ENCODE measurements around the gene SHISA9.

The SHISA9 gene

GRCh38 chr16:12901204-12901596 lies 198 bp upstream of the SHISA9 start:
- no peak overlapping the region for H3K4me2 ChIP-seq (ENCODE audit: low read length)
- no peaks in the 10 kb centered on the region for H4K20me1 ChIP-seq (ENCODE audit: insufficient read depth, low read length)
- no peak overlapping the region for H3K27ac ChIP-seq (ENCODE audit: low read length)
- H3K9me3 ChIP-seq (ENCODE audit: insufficient read depth, low read length) = no peaks in the 10 kb centered on the region
- H3K36me3 ChIP-seq (replicated peaks; ENCODE audit: low read depth, low read length) = no peaks in the 10 kb centered on the region
- no peaks in the 10 kb centered on the region for H3K27me3 ChIP-seq (ENCODE audit: low read depth, low read length)
- H3K4me3 ChIP-seq (ENCODE audit: low read length) = no peak overlapping the region
- no peaks in the 10 kb centered on the region for H3K79me2 ChIP-seq (ENCODE audit: low read length)
- H3K4me1 ChIP-seq (ENCODE audit: low read length) = no peaks in the 10 kb centered on the region
- no peak overlapping the region for H2AFZ ChIP-seq (ENCODE audit: low read depth, low read length)
- TF ChIP-seq CTCF (IDR thresholded peaks at IDR 0.05; ENCODE audit: low read depth, low read length) = no peak
- TF ChIP-seq EZH2phosphoT487 (IDR thresholded peaks at IDR 0.05; ENCODE audit: low read depth) = no peak
- H3K9ac ChIP-seq (ENCODE audit: low read length) = no peak overlapping the region

GRCh38 chr16:12902511-12903372 lies 1.3 kb downstream of the SHISA9 start:
- TF ChIP-seq CTCF (IDR thresholded peaks at IDR 0.05; ENCODE audit: low read depth, low read length) = no peak
- TF ChIP-seq EZH2phosphoT487 (IDR thresholded peaks at IDR 0.05; ENCODE audit: low read depth) = no peak
- H3K4me1 ChIP-seq (ENCODE audit: low read length) = no peaks in the 10 kb centered on the region
- no peak overlapping the region for H2AFZ ChIP-seq (ENCODE audit: low read depth, low read length)
- no peaks in the 10 kb centered on the region for H3K36me3 ChIP-seq (replicated peaks; ENCODE audit: low read depth, low read length)
- H3K27ac ChIP-seq (ENCODE audit: low read length) = no peak overlapping the region
- H4K20me1 ChIP-seq (ENCODE audit: insufficient read depth, low read length) = no peaks in the 10 kb centered on the region
- no peaks in the 10 kb centered on the region for H3K79me2 ChIP-seq (ENCODE audit: low read length)
- no peak overlapping the region for H3K9ac ChIP-seq (ENCODE audit: low read length)
- H3K4me3 ChIP-seq (ENCODE audit: low read length) = no peak overlapping the region
- no peak overlapping the region for H3K4me2 ChIP-seq (ENCODE audit: low read length)
- H3K27me3 ChIP-seq (ENCODE audit: low read depth, low read length) = no peaks in the 10 kb centered on the region
- H3K9me3 ChIP-seq (ENCODE audit: insufficient read depth, low read length) = no peaks in the 10 kb centered on the region

GRCh38 chr16:12903407-12904328 lies 2.3 kb downstream of the SHISA9 start:
- no peaks in the 10 kb centered on the region for H4K20me1 ChIP-seq (ENCODE audit: insufficient read depth, low read length)
- H2AFZ ChIP-seq (ENCODE audit: low read depth, low read length) = no peak overlapping the region
- H3K36me3 ChIP-seq (replicated peaks; ENCODE audit: low read depth, low read length) = no peaks in the 10 kb centered on the region
- no peak overlapping the region for H3K27ac ChIP-seq (ENCODE audit: low read length)
- TF ChIP-seq CTCF (IDR thresholded peaks at IDR 0.05; ENCODE audit: low read depth, low read length) = no peak
- H3K79me2 ChIP-seq (ENCODE audit: low read length) = no peaks in the 10 kb centered on the region
- no peaks in the 10 kb centered on the region for H3K9me3 ChIP-seq (ENCODE audit: insufficient read depth, low read length)
- no peak overlapping the region for H3K4me3 ChIP-seq (ENCODE audit: low read length)
- no peak overlapping the region for H3K9ac ChIP-seq (ENCODE audit: low read length)
- H3K27me3 ChIP-seq (ENCODE audit: low read depth, low read length) = no peaks in the 10 kb centered on the region
- H3K4me2 ChIP-seq (ENCODE audit: low read length) = no peak overlapping the region
- no peaks in the 10 kb centered on the region for H3K4me1 ChIP-seq (ENCODE audit: low read length)

GRCh38 chr16:12904329-12904671 lies 2.9 kb downstream of the SHISA9 start:
- Histone ChIP-seq H2AFZ (ENCODE audit: low read depth, low read length) (no peak overlapping the region), H3K27me3 (ENCODE audit: low read depth, low read length) (peaks cover 1% of the 10 kb centered on the region; the same call in 1 of the 2 replicates), H3K9ac (ENCODE audit: low read length) (no peak overlapping the region), H3K9me3 (ENCODE audit: insufficient read depth, low read length) (no peaks in the 10 kb centered on the region), H3K79me2 (ENCODE audit: low read length) (no peaks in the 10 kb centered on the region), H4K20me1 (ENCODE audit: insufficient read depth, low read length) (no peaks in the 10 kb centered on the region), H3K27ac (ENCODE audit: low read length) (no peak overlapping the region), H3K36me3 (replicated peaks; ENCODE audit: low read depth, low read length) (no peaks in the 10 kb centered on the region), H3K4me1 (ENCODE audit: low read length) (no peaks in the 10 kb centered on the region), H3K4me2 (ENCODE audit: low read length) (no peak overlapping the region), H3K4me3 (ENCODE audit: low read length) (no peak overlapping the region)
- TF ChIP-seq CTCF (IDR thresholded peaks at IDR 0.05; ENCODE audit: low read depth, low read length) (no peak), EZH2phosphoT487 (IDR thresholded peaks at IDR 0.05; ENCODE audit: low read depth) (no peak)
